HG03575 (cell line): ENCODE measurements around the gene HDAC9.

ENCODE experiments used
- ATAC-seq: cut with Tn5 transposase; IDR thresholded peaks from one replicate; pipeline ENCODE4 v1.9.1; 2021; ENCODE audit not compliant: unreplicated experiment, insufficient number of reproducible peaks, low FRiP score; ENCODE audit errors: extremely low read depth

The HDAC9 gene

DNA sequence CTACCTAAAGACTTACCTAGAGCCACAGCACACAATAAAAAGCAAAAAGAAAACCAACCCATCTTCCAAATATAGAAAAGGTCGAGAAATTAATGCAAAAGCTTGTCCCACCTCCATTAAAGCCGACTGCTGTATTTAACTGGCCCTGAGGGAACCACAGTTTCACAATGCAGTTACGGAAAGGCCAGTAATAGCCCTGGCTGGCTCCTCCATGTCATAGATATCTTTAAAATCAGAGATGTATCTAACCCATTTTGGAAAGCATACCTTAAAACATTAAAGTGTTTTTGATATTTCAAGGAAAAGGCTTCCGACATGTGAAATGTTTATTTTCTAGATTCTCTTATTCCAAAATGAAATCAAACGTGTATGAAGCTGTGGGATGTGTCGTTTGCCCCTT lies 23.0 kb downstream of the HDAC9 start:
- no peak for ATAC-seq

GRCh38 chr7:18520450-18521235 lies 25.1 kb downstream of the HDAC9 start:
- ATAC-seq = peak; percentile 52

DNA sequence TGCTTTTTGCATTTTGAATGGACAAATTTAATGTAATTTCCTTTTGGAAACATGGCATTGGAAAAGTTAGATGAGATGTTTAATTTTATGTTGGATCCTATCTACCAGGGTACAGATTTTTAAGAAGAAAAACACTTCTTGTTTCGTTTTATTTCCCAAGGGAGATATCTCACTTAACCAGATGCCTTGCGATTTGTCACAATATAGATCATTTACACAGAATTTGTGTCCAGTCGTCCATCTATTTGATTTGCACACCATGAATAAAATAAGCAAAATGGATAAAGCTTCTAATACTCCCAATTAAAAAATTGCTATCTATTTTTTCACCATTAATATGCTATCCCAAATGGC lies 25.7 kb downstream of the HDAC9 start:
- ATAC-seq = no peak

DNA sequence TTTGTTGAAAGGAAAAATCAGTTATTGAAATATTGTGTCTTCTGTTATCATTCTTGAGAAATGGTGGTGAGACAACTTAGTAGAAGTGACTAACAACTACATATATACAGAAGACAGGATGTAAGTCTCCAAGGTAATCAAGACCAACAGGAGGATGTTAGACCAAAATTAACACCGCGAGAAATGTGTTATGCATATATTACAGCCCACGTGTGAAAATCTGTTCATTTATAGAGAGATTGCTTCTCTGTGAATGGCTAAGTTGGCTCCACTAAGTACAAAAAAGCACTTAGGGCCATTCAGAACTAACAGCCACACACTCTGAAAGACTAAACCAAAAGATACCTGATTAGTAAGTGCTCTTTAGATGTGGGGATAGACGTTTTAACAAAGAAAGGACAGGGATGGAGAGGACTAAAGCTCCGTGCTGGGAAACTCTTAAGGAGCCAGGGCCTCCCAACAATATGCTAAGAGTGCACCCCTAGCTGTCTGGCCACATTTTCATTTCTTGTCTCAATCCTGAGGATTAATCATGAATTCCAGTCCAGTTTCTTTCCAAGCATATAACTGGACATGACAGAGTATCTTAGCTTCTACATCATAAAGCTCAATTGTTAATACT lies 26.5 kb downstream of the HDAC9 start:
- ATAC-seq = no peak

DNA sequence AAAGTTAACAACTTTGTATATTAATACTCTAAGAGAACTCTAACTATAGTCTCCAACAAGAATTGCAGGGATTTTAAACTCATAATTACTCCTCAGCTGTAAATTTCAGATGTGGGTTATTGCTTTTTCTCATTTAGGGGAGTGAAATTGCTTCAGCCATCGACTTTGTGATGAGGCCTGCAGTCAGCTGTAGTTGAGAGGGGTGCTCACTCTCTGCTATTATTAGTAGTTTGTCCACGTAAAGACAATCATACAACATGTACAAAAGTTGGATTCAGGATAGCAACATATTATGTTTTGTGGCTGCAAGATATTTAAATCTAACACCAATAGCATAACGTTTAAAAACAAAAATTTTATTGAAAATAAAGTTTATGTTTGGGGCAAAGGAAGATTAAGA lies 28.7 kb downstream of the HDAC9 start:
- ATAC-seq = no peak

DNA sequence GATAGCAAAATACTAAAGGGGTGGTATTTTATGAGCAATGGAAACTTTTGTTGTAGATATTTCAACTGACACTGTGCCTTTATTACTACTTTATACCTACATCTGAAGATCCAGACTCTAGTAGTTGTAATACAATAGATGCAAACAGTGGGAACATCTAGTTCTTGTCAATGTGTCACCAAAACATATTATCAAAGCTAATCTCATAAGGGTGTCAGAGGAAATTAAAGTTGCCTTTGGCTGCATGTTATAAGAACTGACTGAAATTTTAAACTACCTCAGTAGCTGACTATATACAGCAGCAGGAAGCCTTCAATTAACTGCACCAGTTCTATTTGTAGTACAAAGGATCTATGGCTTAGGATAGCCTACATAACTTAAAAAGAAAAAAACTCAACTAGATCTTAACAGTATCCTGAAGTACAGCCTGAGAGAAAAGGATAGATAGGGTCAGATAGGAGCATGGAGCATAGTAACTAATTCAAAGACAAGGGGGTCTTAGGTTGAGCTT lies 30.9 kb downstream of the HDAC9 start:
- no peak for ATAC-seq

GRCh38 chr7:18529239-18529638 lies 33.7 kb downstream of the HDAC9 start:
- no peak for ATAC-seq

GRCh38 chr7:18530224-18531179 lies 35.0 kb downstream of the HDAC9 start:
- peak; percentile 45 for ATAC-seq

DNA sequence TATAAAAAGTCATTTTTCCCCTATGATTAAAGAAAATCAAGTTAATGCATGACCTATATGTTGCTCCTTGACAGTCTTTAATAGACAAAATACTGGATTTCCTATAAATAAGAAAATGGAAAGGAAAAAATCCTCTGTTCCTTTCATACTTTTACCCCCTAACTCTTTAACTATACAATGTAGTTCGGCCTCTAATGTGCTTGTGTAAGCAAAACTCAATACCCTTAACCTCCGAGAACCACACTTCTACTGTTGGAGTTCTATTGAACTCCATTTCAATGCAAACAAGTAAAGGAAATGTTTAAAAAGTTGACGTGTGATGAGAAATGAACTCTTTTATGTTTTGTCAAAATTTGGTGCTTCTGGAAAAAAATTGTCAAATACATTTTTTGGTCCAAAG lies 36.0 kb downstream of the HDAC9 start:
- no peak for ATAC-seq

- no peak for ATAC-seq
Observed at GRCh38 chr7:18532813-18533212, 37.3 kb downstream of the HDAC9 start.

DNA sequence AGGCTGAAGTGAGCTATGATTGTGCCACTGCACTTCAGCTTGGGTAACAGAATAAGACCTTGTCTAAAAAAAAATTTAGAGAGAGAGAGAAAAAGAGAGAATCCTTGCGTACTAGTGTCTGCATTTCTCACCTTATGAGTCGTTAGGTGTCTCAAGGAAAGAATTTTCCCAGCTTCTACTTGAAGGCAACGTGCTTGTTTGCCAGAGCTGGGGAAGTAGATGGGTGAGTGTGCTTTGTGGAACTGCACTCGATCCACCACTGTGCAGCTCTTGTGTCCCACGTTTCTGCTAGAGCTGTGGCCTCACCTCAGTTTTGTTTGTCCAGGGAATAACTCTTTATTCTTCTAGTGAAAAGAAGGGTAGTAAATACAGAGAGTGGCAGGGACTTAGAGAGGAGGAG lies 38.9 kb downstream of the HDAC9 start:
- ATAC-seq = no peak

DNA sequence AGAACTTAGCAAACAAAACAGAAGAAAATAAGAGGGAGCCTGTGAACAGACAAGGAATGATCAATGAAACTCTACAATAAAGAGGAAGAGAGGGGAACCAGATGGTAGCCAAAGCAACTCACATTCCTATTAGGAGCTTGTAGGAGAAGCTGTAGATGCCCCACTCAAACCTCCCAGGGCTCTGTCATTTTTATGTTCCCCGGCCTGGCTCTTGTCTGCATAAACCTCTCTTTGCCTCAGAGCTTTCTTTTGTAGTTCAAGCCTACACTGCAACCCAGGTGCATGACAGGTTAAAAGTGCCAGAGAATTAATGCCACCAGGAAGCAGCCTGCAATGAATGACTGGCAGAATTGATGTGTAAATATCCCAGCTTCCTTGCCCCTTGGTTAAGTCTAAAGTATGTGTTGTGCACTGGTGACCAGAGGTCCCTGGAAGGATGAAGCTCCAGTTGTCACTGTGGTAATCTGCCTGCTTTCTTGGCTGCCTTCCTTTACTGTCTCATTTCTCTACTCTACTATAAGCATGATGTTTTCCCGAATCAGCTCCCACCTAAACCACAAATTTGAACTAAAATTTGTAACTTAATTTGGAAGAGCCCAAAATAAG lies 40.4 kb downstream of the HDAC9 start:
- no peak for ATAC-seq

- ATAC-seq = no peak
Observed at GRCh38 chr7:18536486-18536885, 40.9 kb downstream of the HDAC9 start.

DNA sequence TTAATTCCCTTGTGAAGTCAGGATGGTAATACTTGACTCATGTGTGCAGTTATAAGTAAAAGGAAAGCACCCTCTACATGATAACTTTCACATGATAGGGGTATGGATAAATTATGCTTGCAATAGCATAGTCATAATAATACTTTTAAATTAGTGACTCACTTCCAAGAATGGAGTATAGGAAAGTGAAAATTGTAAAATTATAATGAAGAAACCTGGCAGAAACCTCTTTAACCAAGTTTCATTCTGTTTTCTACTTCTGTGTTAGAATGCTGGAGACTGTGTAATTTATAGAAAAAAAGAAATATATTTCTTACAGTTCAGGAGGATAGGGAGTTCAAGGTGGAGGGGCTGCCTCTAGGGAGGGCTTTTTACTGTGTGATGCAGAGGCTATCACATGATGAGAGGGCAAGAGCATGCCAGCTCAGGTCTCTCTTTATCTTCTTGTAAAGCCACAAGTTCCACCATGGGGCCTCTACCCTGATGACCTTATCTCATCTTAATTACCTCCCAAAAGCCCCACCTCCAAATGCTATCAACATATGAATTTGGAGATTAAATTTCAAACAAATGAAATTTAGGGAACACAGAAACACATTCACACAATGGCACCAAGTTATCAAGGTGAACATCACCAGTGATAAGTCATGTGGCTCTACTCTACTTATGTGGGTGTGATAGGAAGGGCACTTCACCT lies 43.2 kb downstream of the HDAC9 start:
- ATAC-seq = peak; percentile 59

DNA sequence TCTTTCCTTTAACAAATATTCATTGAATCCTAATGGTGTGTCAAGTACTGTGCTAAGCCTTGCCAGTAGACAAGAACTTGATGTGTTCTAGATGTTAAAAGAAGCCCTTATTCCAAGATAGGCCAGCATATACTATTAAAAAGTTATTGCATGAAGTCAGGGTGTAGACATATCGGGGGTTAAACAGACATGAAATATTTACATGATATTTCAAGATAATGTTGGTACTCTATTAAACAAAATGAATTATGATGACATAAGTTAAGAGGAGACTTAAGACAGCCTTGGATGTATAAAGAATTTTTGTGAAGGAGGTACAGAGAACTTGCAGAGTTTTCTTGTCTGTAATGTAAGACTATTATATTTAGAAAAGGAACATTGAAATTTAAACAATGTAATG lies 44.8 kb downstream of the HDAC9 start:
- ATAC-seq = no peak

- ATAC-seq = no peak
Observed at GRCh38 chr7:18541181-18541870, 45.8 kb downstream of the HDAC9 start.

GRCh38 chr7:18541871-18542212 lies 46.3 kb downstream of the HDAC9 start:
- ATAC-seq = no peak

DNA sequence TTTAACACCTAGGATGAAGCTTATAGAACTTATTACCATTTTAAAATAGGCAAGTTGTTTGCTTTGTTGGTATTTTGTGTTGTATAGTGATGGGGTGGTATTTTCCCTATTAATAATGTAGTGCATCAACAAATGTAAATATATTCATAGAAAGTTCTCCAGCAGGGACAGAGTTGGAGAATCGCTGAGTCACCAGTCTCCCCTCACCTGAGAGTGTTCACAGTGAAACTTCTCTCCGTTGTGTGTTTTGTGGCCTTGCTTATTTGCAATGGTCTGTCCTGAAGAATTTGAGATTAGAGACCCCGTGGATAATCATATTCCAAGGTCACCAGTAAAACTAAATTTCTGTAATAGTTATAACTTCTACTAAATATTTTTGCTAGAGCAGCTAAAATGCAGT lies 51.0 kb downstream of the HDAC9 start:
- no peak for ATAC-seq
